ENCODE data around the gene CAPN7. TPM values are rescaled to one million over a fixed set of nuclear protein-coding genes. Genes with fewer than 3 reads are reported as not detected.
A peak's percentile ranks its signal among the peaks of the same experiment; 100 is the strongest.

Gene CAPN7
- total RNA-seq, 1 donor from 2014 or later, result 49.5 TPM

DNA sequence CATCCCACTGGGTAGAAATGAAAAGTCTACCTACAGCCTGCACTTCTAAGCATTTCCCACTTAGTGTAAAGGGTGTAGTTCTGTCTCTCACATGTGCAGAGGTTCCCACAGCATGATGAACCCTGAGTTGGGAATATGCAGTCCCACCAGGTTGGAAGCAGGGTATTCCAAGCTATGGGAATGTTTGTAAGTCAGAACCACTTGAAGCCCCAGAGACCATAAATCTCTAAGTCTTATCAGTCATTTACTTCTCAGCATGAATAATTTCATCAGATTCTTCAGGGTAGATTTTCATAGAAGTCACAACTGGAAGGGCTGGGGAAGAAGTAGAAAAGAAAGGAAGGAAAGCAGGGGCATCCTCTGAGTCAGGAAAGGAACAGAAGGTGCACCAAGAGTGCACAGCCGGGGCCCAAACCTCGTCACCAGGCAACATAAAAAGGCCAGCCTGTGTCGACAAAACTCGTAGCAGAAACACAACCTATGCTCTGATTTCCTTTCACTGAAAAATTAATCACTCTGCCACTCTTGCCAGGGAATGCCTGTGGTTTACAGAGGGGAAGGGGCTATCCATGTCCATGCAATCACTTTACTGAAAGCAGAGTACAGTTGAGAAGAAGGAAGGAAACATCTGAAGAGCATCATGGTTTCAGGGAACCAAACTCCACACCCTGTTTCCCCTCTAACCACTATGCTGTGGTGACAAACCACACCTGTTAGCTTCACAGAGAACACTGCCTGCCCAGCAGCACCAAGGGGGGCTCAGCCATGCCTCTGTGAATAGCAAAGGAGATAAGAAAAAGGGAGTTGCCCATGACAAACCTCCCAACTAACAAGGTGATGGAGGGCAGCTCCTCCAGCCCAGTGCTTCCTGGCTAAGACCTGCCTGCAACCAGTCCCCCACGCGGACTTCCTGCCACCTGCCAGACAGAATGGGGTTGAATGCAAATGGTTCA, 85.8 kb downstream of the CAPN7 start:
- no peak for DNase-seq (ENCODE audit: extremely low spot score, unreplicated experiment)
- TF ChIP-seq, protein P1, sequence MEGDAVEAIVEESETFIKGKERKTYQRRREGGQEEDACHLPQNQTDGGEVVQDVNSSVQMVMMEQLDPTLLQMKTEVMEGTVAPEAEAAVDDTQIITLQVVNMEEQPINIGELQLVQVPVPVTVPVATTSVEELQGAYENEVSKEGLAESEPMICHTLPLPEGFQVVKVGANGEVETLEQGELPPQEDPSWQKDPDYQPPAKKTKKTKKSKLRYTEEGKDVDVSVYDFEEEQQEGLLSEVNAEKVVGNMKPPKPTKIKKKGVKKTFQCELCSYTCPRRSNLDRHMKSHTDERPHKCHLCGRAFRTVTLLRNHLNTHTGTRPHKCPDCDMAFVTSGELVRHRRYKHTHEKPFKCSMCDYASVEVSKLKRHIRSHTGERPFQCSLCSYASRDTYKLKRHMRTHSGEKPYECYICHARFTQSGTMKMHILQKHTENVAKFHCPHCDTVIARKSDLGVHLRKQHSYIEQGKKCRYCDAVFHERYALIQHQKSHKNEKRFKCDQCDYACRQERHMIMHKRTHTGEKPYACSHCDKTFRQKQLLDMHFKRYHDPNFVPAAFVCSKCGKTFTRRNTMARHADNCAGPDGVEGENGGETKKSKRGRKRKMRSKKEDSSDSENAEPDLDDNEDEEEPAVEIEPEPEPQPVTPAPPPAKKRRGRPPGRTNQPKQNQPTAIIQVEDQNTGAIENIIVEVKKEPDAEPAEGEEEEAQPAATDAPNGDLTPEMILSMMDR (IDR thresholded peaks at IDR 0.05), result no peak
- Mint-ChIP-seq H3K36me3 (ENCODE audit: unreplicated experiment) (no peaks in the 10 kb centered on the region), H3K4me1 (ENCODE audit: unreplicated experiment) (peaks cover 9% of the 10 kb centered on the region), H3K27ac (ENCODE audit: unreplicated experiment) (no peak overlapping the region), H3K9me3 (ENCODE audit: unreplicated experiment) (no peaks in the 10 kb centered on the region), H3K27me3 (ENCODE audit: unreplicated experiment) (no peaks in the 10 kb centered on the region), H3K4me3 (ENCODE audit: unreplicated experiment) (no peak overlapping the region)

DNA sequence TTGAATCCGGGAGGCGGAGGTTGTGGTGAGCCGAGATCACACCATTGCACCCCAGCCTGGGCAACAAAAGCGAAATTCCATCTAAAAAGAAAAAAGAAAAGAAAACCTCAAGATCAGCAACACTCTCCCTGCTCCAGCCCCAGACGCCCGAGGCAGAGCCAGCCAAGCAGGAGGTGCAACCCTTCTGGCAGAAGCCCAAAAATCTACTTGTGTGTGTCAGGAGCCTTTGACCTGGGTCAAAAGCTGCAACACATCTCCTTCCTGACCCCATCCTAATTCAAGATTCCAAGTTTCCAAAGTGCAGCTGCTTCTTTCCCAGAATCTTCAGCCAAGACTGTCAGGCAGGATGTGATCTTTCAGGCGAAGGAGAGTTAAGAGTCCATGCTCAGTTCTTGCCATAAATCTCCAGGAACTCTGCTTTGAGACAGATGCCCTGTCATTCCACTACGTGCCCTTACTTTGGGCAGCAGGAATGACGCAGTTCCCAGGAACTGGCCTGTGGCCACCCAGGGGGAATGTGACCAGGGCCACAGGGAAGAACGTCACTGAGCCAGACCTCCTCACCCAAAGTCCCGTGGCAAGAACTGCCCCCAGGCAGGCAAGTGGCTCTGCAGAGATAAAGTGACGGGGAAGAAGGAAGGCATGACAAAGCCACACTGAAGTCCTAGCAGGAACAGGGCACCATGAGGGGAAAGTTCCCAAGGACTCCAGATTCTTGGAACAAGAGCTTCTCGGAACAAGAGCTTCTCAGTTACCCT, 86.9 kb downstream of the CAPN7 start:
- peak overlapping the region; percentile 40 for H3K27ac Mint-ChIP-seq (ENCODE audit: unreplicated experiment)
- no peak for DNase-seq (ENCODE audit: extremely low spot score, unreplicated experiment)
- no peaks in the 10 kb centered on the region for H3K9me3 Mint-ChIP-seq (ENCODE audit: unreplicated experiment)
- H3K4me1 Mint-ChIP-seq (ENCODE audit: unreplicated experiment), result peaks cover 9% of the 10 kb centered on the region
- H3K27me3 Mint-ChIP-seq (ENCODE audit: unreplicated experiment), result no peaks in the 10 kb centered on the region
- no peak overlapping the region for H3K4me3 Mint-ChIP-seq (ENCODE audit: unreplicated experiment)
- TF ChIP-seq, protein P1 (IDR thresholded peaks at IDR 0.05), result no peak
- no peaks in the 10 kb centered on the region for H3K36me3 Mint-ChIP-seq (ENCODE audit: unreplicated experiment)

DNA sequence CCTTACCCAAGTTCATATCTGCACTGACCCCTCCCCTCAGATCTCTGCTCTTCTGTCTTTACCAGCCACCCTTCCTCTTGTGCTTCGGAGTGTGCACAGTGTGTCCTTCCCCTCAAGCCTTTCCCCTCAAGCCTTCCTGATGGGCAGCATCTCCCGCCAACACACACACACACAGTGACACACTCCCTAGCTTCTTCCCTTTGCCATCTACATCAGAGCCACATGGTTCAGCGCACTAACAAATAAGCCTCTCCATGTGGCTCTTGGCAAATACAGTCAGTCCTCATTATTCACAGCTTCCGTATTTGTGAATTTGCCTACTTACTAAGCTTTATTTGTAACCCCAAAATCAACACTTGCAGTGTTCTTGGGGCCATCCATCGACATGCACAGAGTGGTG, 88.9 kb downstream of the CAPN7 start:
- no peaks in the 10 kb centered on the region for H3K27me3 Mint-ChIP-seq (ENCODE audit: unreplicated experiment)
- H3K36me3 Mint-ChIP-seq (ENCODE audit: unreplicated experiment), result no peaks in the 10 kb centered on the region
- peaks cover 9% of the 10 kb centered on the region for H3K4me1 Mint-ChIP-seq (ENCODE audit: unreplicated experiment)
- no peaks in the 10 kb centered on the region for H3K9me3 Mint-ChIP-seq (ENCODE audit: unreplicated experiment)
- no peak overlapping the region for H3K27ac Mint-ChIP-seq (ENCODE audit: unreplicated experiment)
- DNase-seq (ENCODE audit: extremely low spot score, unreplicated experiment), result no peak
- no peak overlapping the region for H3K4me3 Mint-ChIP-seq (ENCODE audit: unreplicated experiment)
- TF ChIP-seq, protein P1 (IDR thresholded peaks at IDR 0.05), result no peak

DNA sequence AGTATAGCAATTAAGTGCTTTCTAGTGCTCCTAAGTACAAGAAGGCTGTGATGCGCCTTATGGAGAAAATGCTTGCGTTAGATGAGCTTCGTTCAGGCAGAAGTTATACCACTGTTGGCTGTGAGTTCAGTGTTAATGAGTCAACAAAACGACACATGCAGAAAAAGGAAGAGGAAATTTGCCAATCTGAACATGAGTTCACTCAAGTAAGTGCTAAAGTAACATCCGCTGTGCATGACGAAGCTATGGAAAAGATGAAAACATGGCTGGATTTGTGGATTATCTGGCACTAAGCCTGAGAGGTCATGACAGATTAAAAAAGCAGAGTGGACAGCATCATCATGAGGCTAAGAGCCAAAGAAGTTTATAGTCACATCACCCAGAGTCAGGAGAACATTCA, 89.5 kb downstream of the CAPN7 start:
- DNase-seq (ENCODE audit: extremely low spot score, unreplicated experiment), result no peak
- Mint-ChIP-seq H3K4me1 (ENCODE audit: unreplicated experiment) (peaks cover 9% of the 10 kb centered on the region), H3K27ac (ENCODE audit: unreplicated experiment) (no peak overlapping the region), H3K36me3 (ENCODE audit: unreplicated experiment) (no peaks in the 10 kb centered on the region), H3K9me3 (ENCODE audit: unreplicated experiment) (no peaks in the 10 kb centered on the region), H3K4me3 (ENCODE audit: unreplicated experiment) (no peak overlapping the region), H3K27me3 (ENCODE audit: unreplicated experiment) (no peaks in the 10 kb centered on the region)
- TF ChIP-seq, protein P1 (IDR thresholded peaks at IDR 0.05), result no peak
